Adrenal gland (tissue), 5 donors: Measurements from ENCODE around the gene CYB561A3.

Source experiments
- POLR2A ChIP-seq, 2 donors: fragments of 450-650 bp; IDR thresholded peaks; one replicate each; pipeline ENCODE4 v1.6.1; 2017; ENCODE audit warnings: antibody characterized with exemption in 2 of 2, mild to moderate bottlenecking in 2 of 2, moderate library complexity in 1 of 2
- TF ChIP-seq, protein P1 (sequence below), 6 experiments: fragments of 450-650 bp in 4 of 6; fragments of 200-600 bp in 2 of 6; sonication (generic) in 1 of 6; IDR thresholded peaks; 1 replicate in 5 of 6; 2 replicates in 1 of 6; pipeline versions ENCODE4 v1.5.1 to v1.8.0; 2016 to 2021; ENCODE audit warnings: antibody characterized with exemption in 6 of 6, mild to moderate bottlenecking in 2 of 6, moderate library complexity in 1 of 6
- donor health status: DM: no; HTN: no; CAD: no.

DNA sequence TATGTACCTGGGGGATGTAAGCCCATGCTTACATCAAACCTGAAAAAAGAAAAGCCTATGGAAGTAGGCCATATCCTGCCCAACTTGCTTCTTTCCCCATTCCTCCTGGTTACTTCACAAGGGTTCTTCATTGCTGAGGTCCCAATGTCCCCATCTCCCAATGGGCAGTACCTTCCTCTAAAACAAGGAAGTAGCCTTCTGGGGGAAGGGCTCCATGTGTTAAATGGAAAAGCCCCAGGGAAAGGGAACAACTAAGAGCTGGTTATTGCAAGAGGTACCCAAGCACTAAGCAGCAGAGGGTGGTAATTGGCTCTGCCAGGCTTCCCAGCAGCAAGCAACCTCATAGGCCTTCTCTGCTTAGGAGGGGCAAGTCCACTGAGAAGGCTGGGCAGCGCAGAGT is 42.0 kb upstream of the CYB561A3 start:
- TF ChIP-seq POLR2A (IDR thresholded peaks at IDR 0.05) = no peak
- TF ChIP-seq, protein P1, sequence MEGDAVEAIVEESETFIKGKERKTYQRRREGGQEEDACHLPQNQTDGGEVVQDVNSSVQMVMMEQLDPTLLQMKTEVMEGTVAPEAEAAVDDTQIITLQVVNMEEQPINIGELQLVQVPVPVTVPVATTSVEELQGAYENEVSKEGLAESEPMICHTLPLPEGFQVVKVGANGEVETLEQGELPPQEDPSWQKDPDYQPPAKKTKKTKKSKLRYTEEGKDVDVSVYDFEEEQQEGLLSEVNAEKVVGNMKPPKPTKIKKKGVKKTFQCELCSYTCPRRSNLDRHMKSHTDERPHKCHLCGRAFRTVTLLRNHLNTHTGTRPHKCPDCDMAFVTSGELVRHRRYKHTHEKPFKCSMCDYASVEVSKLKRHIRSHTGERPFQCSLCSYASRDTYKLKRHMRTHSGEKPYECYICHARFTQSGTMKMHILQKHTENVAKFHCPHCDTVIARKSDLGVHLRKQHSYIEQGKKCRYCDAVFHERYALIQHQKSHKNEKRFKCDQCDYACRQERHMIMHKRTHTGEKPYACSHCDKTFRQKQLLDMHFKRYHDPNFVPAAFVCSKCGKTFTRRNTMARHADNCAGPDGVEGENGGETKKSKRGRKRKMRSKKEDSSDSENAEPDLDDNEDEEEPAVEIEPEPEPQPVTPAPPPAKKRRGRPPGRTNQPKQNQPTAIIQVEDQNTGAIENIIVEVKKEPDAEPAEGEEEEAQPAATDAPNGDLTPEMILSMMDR (IDR thresholded peaks at IDR 0.05) = no peak
